HG03066 (cell line): ENCODE data around the gene GIPC3.

Experiments
- ATAC-seq: cut with Tn5 transposase; IDR thresholded peaks from one replicate; pipeline ENCODE4 v1.9.1; 2021; ENCODE audit warnings: low read depth; ENCODE audit not compliant: unreplicated experiment

GIPC3 gene

GRCh38 chr19:3603121-3603811 is 18.0 kb downstream of the GIPC3 start:
- ATAC-seq, result no peak

- ATAC-seq, result no peak
These were observed 19.1 kb downstream of the GIPC3 start for GRCh38 chr19:3604227-3604986.

- no peak for ATAC-seq
These were observed 19.7 kb downstream of the GIPC3 start for GRCh38 chr19:3604987-3605343.

- no peak for ATAC-seq
These were observed 20.1 kb downstream of the GIPC3 start for GRCh38 chr19:3605361-3605760.

- no peak for ATAC-seq
These were observed 20.5 kb downstream of the GIPC3 start for GRCh38 chr19:3605770-3606169.

GRCh38 chr19:3606174-3606689 is 21.0 kb downstream of the GIPC3 start:
- ATAC-seq, result no peak

GRCh38 chr19:3606690-3607289 is 21.5 kb downstream of the GIPC3 start, which contains the start of gene TBXA2R:
TBXA2R (minus strand) TSS chr19:3606875; CDS start chr19:3600634, 6,241 bp downstream.
- no peak for ATAC-seq

GRCh38 chr19:3607303-3608078 is 22.2 kb downstream of the GIPC3 start:
- ATAC-seq, result no peak

GRCh38 chr19:3608079-3608641 is 22.9 kb downstream of the GIPC3 start:
- ATAC-seq, result no peak

GRCh38 chr19:3608750-3609322 is 23.6 kb downstream of the GIPC3 start:
- no peak for ATAC-seq

- no peak for ATAC-seq
These were observed 24.8 kb downstream of the GIPC3 start for GRCh38 chr19:3609779-3610719.

GRCh38 chr19:3610745-3611717 is 25.8 kb downstream of the GIPC3 start:
- no peak for ATAC-seq

GRCh38 chr19:3611841-3612240 is 26.6 kb downstream of the GIPC3 start:
- ATAC-seq, result no peak

- ATAC-seq, result no peak
These were observed 27.1 kb downstream of the GIPC3 start for GRCh38 chr19:3612330-3612729.

- ATAC-seq, result no peak
These were observed 27.8 kb downstream of the GIPC3 start for GRCh38 chr19:3612901-3613741.

- ATAC-seq, result no peak
These were observed 28.8 kb downstream of the GIPC3 start for GRCh38 chr19:3613818-3614661.
